Endothelial cell of umbilical vein (primary cell): ENCODE measurements around the gene P3H1. TPM values are rescaled to one million over a fixed set of nuclear protein-coding genes. Genes with fewer than 3 reads are reported as not detected.

Source experiments
- BruUV-seq: library from RNA; stranded (reverse); fragments of 400-500 nt; replicated peaks from 2 replicates; lab custom pipeline; 2021; lab: Mats Ljungman, UMichigan
- CTCF ChIA-PET: fragments of 300-600, 350-600 bp; sonication (Branson Sonifier 250); formaldehyde crosslinking; loops from one replicate; lab custom pipeline; 2021; ENCODE audit warnings: antibody characterized with exemption, inconsistent platforms; lab: Charles Lee
- POLR2A ChIA-PET: fragments of 300-600, 350-600 bp; sonication (Branson Sonifier 250); formaldehyde crosslinking; loops from one replicate; lab custom pipeline; 2021; ENCODE audit warnings: antibody characterized with exemption, inconsistent platforms; lab: Charles Lee
- DNase-seq: peaks from one replicate; pipeline ENCODE4 v3.0.0-alpha.2; 2011; ENCODE audit warnings: low read depth, low spot score
- FAIRE-seq: peaks from 2 replicates; lab custom pipeline; 2011; peaks lifted over from hg19 to GRCh38; lab: Jason Lieb, UNC
- H2AFZ ChIP-seq: 2 replicates; pipeline ENCODE4 v1.6.0; 2012; ENCODE audit warnings: low read depth, low read length, control low read depth, inconsistent platforms
- H3K27ac ChIP-seq: 2 replicates; pipeline ENCODE4 v1.5.1; 2011; ENCODE audit warnings: low read depth, mild to moderate bottlenecking, control low read depth, low read length, moderate library complexity; ENCODE audit not compliant: insufficient read depth
- H3K27me3 ChIP-seq, 2 experiments: 2 replicates each; pipeline versions ENCODE4 v1.6.0 to v1.6.1; 2011; ENCODE audit warnings: low read length in 2 of 2, mixed read lengths in 1 of 2; ENCODE audit not compliant: control insufficient read depth in 2 of 2, insufficient read depth in 2 of 2
- H3K36me3 ChIP-seq, 2 experiments: 2 replicates in 1 of 2; 3 replicates in 1 of 2; pipeline ENCODE4 v1.5.1; 2011; ENCODE audit warnings: low read length in 2 of 2, mild to moderate bottlenecking in 1 of 2, moderate library complexity in 1 of 2; ENCODE audit not compliant: control insufficient read depth in 2 of 2, insufficient read depth in 2 of 2; ENCODE audit errors: extremely low read depth in 1 of 2
- H3K4me1 ChIP-seq: 3 replicates; pipeline ENCODE4 v1.5.1; 2011; ENCODE audit warnings: mild to moderate bottlenecking, low read length; ENCODE audit not compliant: control insufficient read depth, insufficient read depth; ENCODE audit errors: extremely low read depth
- H3K4me2 ChIP-seq: 2 replicates; pipeline ENCODE4 v1.6.1; 2011; ENCODE audit warnings: low read length, control low read depth, mixed read lengths; ENCODE audit not compliant: insufficient read depth
- H3K4me3 ChIP-seq, 3 experiments: fragments of 200-600 bp in 1 of 3; sonication (generic), shearing (Covaris generic) in 1 of 3; replicated peaks in 1 of 3; 2 replicates each; pipeline ENCODE4 v1.5.1; 2011 to 2016; ENCODE audit warnings: control low read depth in 3 of 3, low read length in 3 of 3, mild to moderate bottlenecking in 2 of 3, inconsistent platforms in 1 of 3, low read depth in 1 of 3, moderate library complexity in 1 of 3; ENCODE audit not compliant: insufficient read depth in 1 of 3
- H3K79me2 ChIP-seq: 2 replicates; pipeline ENCODE4 v1.6.0; 2012; ENCODE audit warnings: low read length, inconsistent platforms; ENCODE audit not compliant: control insufficient read depth, insufficient read depth
- H3K9ac ChIP-seq: replicated peaks from 2 replicates; pipeline ENCODE3; 2011; ENCODE audit warnings: low read length, control low read depth; ENCODE audit not compliant: insufficient read depth; ENCODE audit errors: extremely low read depth
- H3K9me1 ChIP-seq: replicated peaks from 3 replicates; pipeline ENCODE4 v1.6.0; 2011; ENCODE audit warnings: mild to moderate bottlenecking, low read length; ENCODE audit not compliant: control insufficient read depth, insufficient read depth; ENCODE audit errors: extremely low read depth
- H3K9me3 ChIP-seq: replicated peaks from 2 replicates; pipeline ENCODE4 v1.5.1; 2012; ENCODE audit warnings: low read length, inconsistent platforms; ENCODE audit not compliant: control insufficient read depth, insufficient read depth
- H4K20me1 ChIP-seq: replicated peaks from 2 replicates; pipeline ENCODE3; 2011; ENCODE audit warnings: mild to moderate bottlenecking, low read length; ENCODE audit not compliant: control insufficient read depth, insufficient read depth; ENCODE audit errors: extremely low read depth
- EZH2 ChIP-seq: IDR thresholded peaks from 2 replicates; pipeline ENCODE4 v1.6.1; 2012; ENCODE audit warnings: borderline replicate concordance, low read depth, mild to moderate bottlenecking, moderate library complexity, low read length, inconsistent platforms; ENCODE audit not compliant: severe bottlenecking
- FOS ChIP-seq: IDR thresholded peaks from 2 replicates; pipeline ENCODE4 v1.6.1; 2011; ENCODE audit warnings: mild to moderate bottlenecking, low read length, moderate library complexity, borderline replicate concordance; ENCODE audit not compliant: insufficient read depth
- GATA2 ChIP-seq: IDR thresholded peaks from 2 replicates; pipeline ENCODE4 v1.7.0; 2011; ENCODE audit warnings: low read depth, mild to moderate bottlenecking, moderate library complexity, mixed read lengths, low read length; ENCODE audit not compliant: insufficient read length, insufficient read depth
- JUN ChIP-seq: IDR thresholded peaks from 2 replicates; pipeline ENCODE4 v1.6.1; 2011; ENCODE audit warnings: borderline replicate concordance, low read depth; ENCODE audit not compliant: insufficient read length, insufficient read depth
- MYC ChIP-seq: IDR thresholded peaks from one replicate; pipeline ENCODE4 v1.6.1; 2011; ENCODE audit warnings: mild to moderate bottlenecking, low read depth, low read length
- POLR2A ChIP-seq: IDR thresholded peaks from 2 replicates; pipeline ENCODE4 v1.6.1; 2012; ENCODE audit warnings: low read depth, mild to moderate bottlenecking, control low read depth, low read length
- POLR2AphosphoS5 ChIP-seq: IDR thresholded peaks from 2 replicates; pipeline ENCODE4 v1.6.1; 2012; ENCODE audit warnings: low read depth, mild to moderate bottlenecking, control low read depth, low read length, moderate library complexity; ENCODE audit not compliant: insufficient read depth
- dilution Hi-C: fragments of 300-500 bp; cut with MboI; formaldehyde crosslinking; loops from one replicate; pipeline ENCODE4 v1.15.0; 2019; ENCODE audit warnings: low sequenced_read_pairs; ENCODE audit not compliant: extremely low pct_ligation_motif_present
- intact Hi-C: fragments of 100-400 bp; cut with micrococcal nuclease; formaldehyde crosslinking; loops from one replicate; pipeline ENCODE4 v1.10.0; 2022
- polyA plus RNA-seq, 4 experiments: library from polyadenylated mRNA; depleted of rRNA in 3 of 4; stranded (reverse) in 3 of 4; unstranded in 1 of 4; fragments of >200 nt; gene quantifications; 2 replicates each; pipeline versions ENCODE4 v1.2.1 to v1.2.3, GENCODE V29; 2011 to 2012; ENCODE audit warnings: missing spikeins in 1 of 4
- total RNA-seq: library from RNA; stranded (reverse); gene quantifications from 2 replicates; pipeline ENCODE4 v1.2.3, GENCODE V29; 2021
- TF ChIP-seq, protein P1 (sequence below), 2 donors: IDR thresholded peaks; 1 replicate in 1 of 2; 2 replicates in 1 of 2; pipeline ENCODE4 v1.5.1; 2011; ENCODE audit warnings: low read length in 2 of 2, mild to moderate bottlenecking in 2 of 2, moderate library complexity in 2 of 2, control low read depth in 1 of 2, inconsistent platforms in 1 of 2, low read depth in 1 of 2; ENCODE audit not compliant: insufficient read depth in 1 of 2; ENCODE audit errors: extremely low read depth in 1 of 2
- TF ChIP-seq, protein P2 (sequence below): IDR thresholded peaks from 2 replicates; pipeline ENCODE4 v1.6.1; 2011; ENCODE audit not compliant: insufficient read depth, insufficient read length

Gene P3H1
- total and polyA plus RNA-seq, 2 donors (not counting 3 experiments of a cell fraction or from before 2014, with no cell fraction given), result 136 to 194 TPM

DNA sequence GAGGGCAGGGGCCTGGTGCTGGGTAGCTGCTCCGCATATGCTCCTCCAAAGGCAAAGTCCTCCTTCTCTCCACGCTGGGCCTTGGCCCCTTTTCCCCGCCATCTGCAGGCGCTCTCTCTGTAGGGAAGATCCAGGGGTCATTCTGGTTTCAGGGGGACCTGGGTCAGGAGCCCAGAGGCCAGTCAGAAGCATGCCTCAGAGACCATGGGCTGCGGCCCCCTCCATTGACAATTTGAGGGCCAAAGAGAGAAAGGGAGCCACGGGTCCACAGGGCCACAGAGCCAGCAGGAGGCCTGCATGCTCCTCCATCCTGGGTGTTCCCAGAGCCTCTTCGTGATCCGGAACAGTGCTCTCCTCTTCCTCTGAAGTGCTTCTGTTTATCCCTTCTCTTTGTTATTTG is 24.7 kb downstream of the P3H1 start:
- Histone ChIP-seq H3K9me3 (no peaks in the 10 kb centered on the region), H3K4me2 (no peak overlapping the region), H4K20me1 (no peaks in the 10 kb centered on the region), H3K9me1 (no peaks in the 10 kb centered on the region), H3K79me2 (no peaks in the 10 kb centered on the region), H3K27ac (no peak overlapping the region), H3K27me3 (no peaks in the 10 kb centered on the region), H3K9ac (no peak overlapping the region), H3K4me1 (no peaks in the 10 kb centered on the region), H2AFZ (no peak overlapping the region), H3K4me3 (no peak overlapping the region), H3K36me3 (peaks cover 0 to 12% of the 10 kb centered on the region in 2 experiments)
- ChIA-PET POLR2A (no interaction called here), CTCF (interaction anchor here (1.2 to 6.1 kb wide), 2 partner anchors 11 to 164 kb away, joined by 3 to 79 read pairs; no protein-coding TSS in a partner anchor)
- intact Hi-C loops, result no loop called here
- DNase-seq (no peak), FAIRE-seq (no peak)
- dilution Hi-C loops, result no loop called here
- BruUV-seq, result no TSS peak
- no peak for TF ChIP-seq MYC
- TF ChIP-seq JUN, result no peak
- TF ChIP-seq, protein P1, sequence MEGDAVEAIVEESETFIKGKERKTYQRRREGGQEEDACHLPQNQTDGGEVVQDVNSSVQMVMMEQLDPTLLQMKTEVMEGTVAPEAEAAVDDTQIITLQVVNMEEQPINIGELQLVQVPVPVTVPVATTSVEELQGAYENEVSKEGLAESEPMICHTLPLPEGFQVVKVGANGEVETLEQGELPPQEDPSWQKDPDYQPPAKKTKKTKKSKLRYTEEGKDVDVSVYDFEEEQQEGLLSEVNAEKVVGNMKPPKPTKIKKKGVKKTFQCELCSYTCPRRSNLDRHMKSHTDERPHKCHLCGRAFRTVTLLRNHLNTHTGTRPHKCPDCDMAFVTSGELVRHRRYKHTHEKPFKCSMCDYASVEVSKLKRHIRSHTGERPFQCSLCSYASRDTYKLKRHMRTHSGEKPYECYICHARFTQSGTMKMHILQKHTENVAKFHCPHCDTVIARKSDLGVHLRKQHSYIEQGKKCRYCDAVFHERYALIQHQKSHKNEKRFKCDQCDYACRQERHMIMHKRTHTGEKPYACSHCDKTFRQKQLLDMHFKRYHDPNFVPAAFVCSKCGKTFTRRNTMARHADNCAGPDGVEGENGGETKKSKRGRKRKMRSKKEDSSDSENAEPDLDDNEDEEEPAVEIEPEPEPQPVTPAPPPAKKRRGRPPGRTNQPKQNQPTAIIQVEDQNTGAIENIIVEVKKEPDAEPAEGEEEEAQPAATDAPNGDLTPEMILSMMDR (IDR thresholded peaks at IDR 0.05; ENCODE audit: extremely low read depth in 1 of 2, insufficient read depth in 1 of 2, low read depth in 1 of 2, low read length in 2 of 2), result no peak
- no peak for TF ChIP-seq EZH2
- TF ChIP-seq, protein P2, sequence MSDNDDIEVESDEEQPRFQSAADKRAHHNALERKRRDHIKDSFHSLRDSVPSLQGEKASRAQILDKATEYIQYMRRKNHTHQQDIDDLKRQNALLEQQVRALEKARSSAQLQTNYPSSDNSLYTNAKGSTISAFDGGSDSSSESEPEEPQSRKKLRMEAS, result no peak
- no peak for TF ChIP-seq GATA2
- no peak for TF ChIP-seq POLR2A
- no peak for TF ChIP-seq FOS
- TF ChIP-seq POLR2AphosphoS5, result no peak
